ENCODE data around the gene DCUN1D1.

GRCh38 chr3:182964179-182964578 is 16.2 kb downstream of the DCUN1D1 start:
- TF ChIP-seq ZFP3 (CRISPR knock-in tag; IDR thresholded peaks at IDR 0.05) (no peak), ARNTL (CRISPR knock-in tag; IDR thresholded peaks at IDR 0.05; ENCODE audit: borderline replicate concordance, low read depth) (no peak)

Measured in SK-N-SH treated with all-trans-retinoic acid at 6 μM for 48 hours (cell line).